Ovary (tissue), 3 donors: ENCODE data around the gene MRPS18B.

Experiments
- EP300 ChIP-seq: sonication (generic); formaldehyde crosslinking; IDR thresholded peaks from one replicate; pipeline ENCODE4 v1.6.1; 2017; ENCODE audit warnings: antibody characterized with exemption
- POLR2A ChIP-seq: fragments of 450-650 bp; IDR thresholded peaks from one replicate; pipeline ENCODE4 v1.6.1; 2017; ENCODE audit warnings: antibody characterized with exemption, mild to moderate bottlenecking, moderate library complexity
- TF ChIP-seq, protein P1 (sequence below), 3 donors: fragments of 450-650 bp in 2 of 3; fragments of 200-600 bp in 1 of 3; IDR thresholded peaks; one replicate each; pipeline versions ENCODE4 v1.5.1 to v1.8.0; 2016 to 2022; ENCODE audit warnings: antibody characterized with exemption in 3 of 3, mild to moderate bottlenecking in 1 of 3
- donor health status: DM: no; HTN: no; CAD: no.

- TF ChIP-seq, protein P1, sequence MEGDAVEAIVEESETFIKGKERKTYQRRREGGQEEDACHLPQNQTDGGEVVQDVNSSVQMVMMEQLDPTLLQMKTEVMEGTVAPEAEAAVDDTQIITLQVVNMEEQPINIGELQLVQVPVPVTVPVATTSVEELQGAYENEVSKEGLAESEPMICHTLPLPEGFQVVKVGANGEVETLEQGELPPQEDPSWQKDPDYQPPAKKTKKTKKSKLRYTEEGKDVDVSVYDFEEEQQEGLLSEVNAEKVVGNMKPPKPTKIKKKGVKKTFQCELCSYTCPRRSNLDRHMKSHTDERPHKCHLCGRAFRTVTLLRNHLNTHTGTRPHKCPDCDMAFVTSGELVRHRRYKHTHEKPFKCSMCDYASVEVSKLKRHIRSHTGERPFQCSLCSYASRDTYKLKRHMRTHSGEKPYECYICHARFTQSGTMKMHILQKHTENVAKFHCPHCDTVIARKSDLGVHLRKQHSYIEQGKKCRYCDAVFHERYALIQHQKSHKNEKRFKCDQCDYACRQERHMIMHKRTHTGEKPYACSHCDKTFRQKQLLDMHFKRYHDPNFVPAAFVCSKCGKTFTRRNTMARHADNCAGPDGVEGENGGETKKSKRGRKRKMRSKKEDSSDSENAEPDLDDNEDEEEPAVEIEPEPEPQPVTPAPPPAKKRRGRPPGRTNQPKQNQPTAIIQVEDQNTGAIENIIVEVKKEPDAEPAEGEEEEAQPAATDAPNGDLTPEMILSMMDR (IDR thresholded peaks at IDR 0.05): no peak
- TF ChIP-seq POLR2A (no peak), EP300 (no peak)
Measured at GRCh38 chr6:30601815-30602641, 15.6 kb upstream of the MRPS18B start.
